Measurements from ENCODE around the gene DPP8.

GRCh38 chr15:65393557-65393956, 123.9 kb downstream of the DPP8 start:
- TF ChIP-seq, protein P1, sequence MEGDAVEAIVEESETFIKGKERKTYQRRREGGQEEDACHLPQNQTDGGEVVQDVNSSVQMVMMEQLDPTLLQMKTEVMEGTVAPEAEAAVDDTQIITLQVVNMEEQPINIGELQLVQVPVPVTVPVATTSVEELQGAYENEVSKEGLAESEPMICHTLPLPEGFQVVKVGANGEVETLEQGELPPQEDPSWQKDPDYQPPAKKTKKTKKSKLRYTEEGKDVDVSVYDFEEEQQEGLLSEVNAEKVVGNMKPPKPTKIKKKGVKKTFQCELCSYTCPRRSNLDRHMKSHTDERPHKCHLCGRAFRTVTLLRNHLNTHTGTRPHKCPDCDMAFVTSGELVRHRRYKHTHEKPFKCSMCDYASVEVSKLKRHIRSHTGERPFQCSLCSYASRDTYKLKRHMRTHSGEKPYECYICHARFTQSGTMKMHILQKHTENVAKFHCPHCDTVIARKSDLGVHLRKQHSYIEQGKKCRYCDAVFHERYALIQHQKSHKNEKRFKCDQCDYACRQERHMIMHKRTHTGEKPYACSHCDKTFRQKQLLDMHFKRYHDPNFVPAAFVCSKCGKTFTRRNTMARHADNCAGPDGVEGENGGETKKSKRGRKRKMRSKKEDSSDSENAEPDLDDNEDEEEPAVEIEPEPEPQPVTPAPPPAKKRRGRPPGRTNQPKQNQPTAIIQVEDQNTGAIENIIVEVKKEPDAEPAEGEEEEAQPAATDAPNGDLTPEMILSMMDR (IDR thresholded peaks at IDR 0.05): no peak
- no peak for TF ChIP-seq EZH2 (IDR thresholded peaks at IDR 0.05)

All from neural progenitor cell (in vitro differentiated cells).